PC-3 (cell line): ENCODE data around the gene NELFE.

ENCODE experiments used
- CTCF ChIP-seq: fragments of 300-600 bp; sonication (generic); conservative IDR thresholded peaks from 2 replicates; pipeline ENCODE4 v1.5.1; 2017; ENCODE audit warnings: antibody characterized with exemption, low read depth, mild to moderate bottlenecking, low read length
- EZH2 ChIP-seq: fragments of 300-600 bp; sonication (generic); IDR thresholded peaks from one replicate; pipeline ENCODE4 v1.6.1; 2017; ENCODE audit warnings: antibody characterized with exemption, mild to moderate bottlenecking, low read length; ENCODE audit not compliant: unreplicated experiment

- TF ChIP-seq CTCF (no peak), EZH2 (no peak)
These were observed 10.3 kb upstream of the NELFE start for GRCh38 chr6:31968791-31969711.
